HG02885 (cell line): ENCODE measurements around the gene ANXA11.

Source experiments
- ATAC-seq: cut with Tn5 transposase; IDR thresholded peaks from one replicate; pipeline ENCODE4 v1.9.1; 2021; ENCODE audit warnings: mild to moderate bottlenecking; ENCODE audit not compliant: unreplicated experiment, poor library complexity

ANXA11 gene

GRCh38 chr10:80168162-80168511 is 37.2 kb downstream of the ANXA11 start:
- ATAC-seq = no peak

- no peak for ATAC-seq
These were observed 37.7 kb downstream of the ANXA11 start for GRCh38 chr10:80167471-80168161.

GRCh38 chr10:80166581-80167470 is 38.5 kb downstream of the ANXA11 start:
- no peak for ATAC-seq

- no peak for ATAC-seq
These were observed 40.2 kb downstream of the ANXA11 start for GRCh38 chr10:80165173-80165572.

GRCh38 chr10:80164596-80164995 is 40.7 kb downstream of the ANXA11 start:
- ATAC-seq = no peak

- ATAC-seq = no peak
These were observed 41.5 kb downstream of the ANXA11 start for GRCh38 chr10:80163741-80164341.

- ATAC-seq = no peak
These were observed 43.8 kb downstream of the ANXA11 start for GRCh38 chr10:80161321-80162083.

- ATAC-seq = no peak
These were observed 44.7 kb downstream of the ANXA11 start for GRCh38 chr10:80160361-80161320.

GRCh38 chr10:80159166-80159873 is 46.0 kb downstream of the ANXA11 start:
- ATAC-seq = no peak

- no peak for ATAC-seq
These were observed 46.7 kb downstream of the ANXA11 start for GRCh38 chr10:80158598-80159127.

- ATAC-seq = no peak
These were observed 47.2 kb downstream of the ANXA11 start for GRCh38 chr10:80158126-80158525.

- no peak for ATAC-seq
These were observed 47.8 kb downstream of the ANXA11 start for GRCh38 chr10:80157561-80157960.

GRCh38 chr10:80156216-80156615 is 49.1 kb downstream of the ANXA11 start:
- no peak for ATAC-seq

- no peak for ATAC-seq
These were observed 49.6 kb downstream of the ANXA11 start for GRCh38 chr10:80155696-80156215.

GRCh38 chr10:80154978-80155695 is 50.2 kb downstream of the ANXA11 start:
- ATAC-seq = no peak

- no peak for ATAC-seq
These were observed 50.7 kb downstream of the ANXA11 start for GRCh38 chr10:80154626-80154977.

- no peak for ATAC-seq
These were observed 51.9 kb downstream of the ANXA11 start for GRCh38 chr10:80153460-80153859.

- ATAC-seq = no peak
These were observed 52.5 kb downstream of the ANXA11 start for GRCh38 chr10:80152820-80153219.
